Measurements from ENCODE around the gene BOC.

- TF ChIP-seq JUN (IDR thresholded peaks at IDR 0.05; ENCODE audit: borderline replicate concordance, insufficient read depth, insufficient read length, low read depth) (no peak), CTCF (IDR thresholded peaks at IDR 0.05; ENCODE audit: extremely low read depth in 1 of 2, insufficient read depth in 1 of 2, low read depth in 1 of 2, low read length in 2 of 2) (no peak)
- TF ChIP-seq, protein P1, sequence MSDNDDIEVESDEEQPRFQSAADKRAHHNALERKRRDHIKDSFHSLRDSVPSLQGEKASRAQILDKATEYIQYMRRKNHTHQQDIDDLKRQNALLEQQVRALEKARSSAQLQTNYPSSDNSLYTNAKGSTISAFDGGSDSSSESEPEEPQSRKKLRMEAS (IDR thresholded peaks at IDR 0.05; ENCODE audit: insufficient read depth, insufficient read length): no peak
These were observed 65.4 kb downstream of the BOC start for GRCh38 chr3:113276751-113277080.

Measured in endothelial cell of umbilical vein (primary cell).